HCT116 (cell line): ENCODE data around the gene CD59. TPM values are rescaled to one million over a fixed set of nuclear protein-coding genes. Genes with fewer than 3 reads are reported as not detected.

Experiments used
- ATAC-seq: fragments of 200-7000 bp; cut with Tn5 transposase; 2 replicates; pipeline ENCODE4 v1.9.1; 2020; ENCODE audit warnings: mild to moderate bottlenecking, moderate library complexity
- BruUV-seq: library from RNA; stranded (reverse); fragments of 400-500 nt; replicated peaks from 2 replicates; lab custom pipeline; 2021; lab: Mats Ljungman, UMichigan
- CTCF ChIA-PET: fragments of 300-600 bp; sonication (Branson Sonifier 250); formaldehyde crosslinking; loops from one replicate; lab custom pipeline; 2021; ENCODE audit warnings: antibody characterized with exemption; lab: Charles Lee
- POLR2A ChIA-PET: fragments of 300-600, 350-600 bp; sonication (Branson Sonifier 250); formaldehyde crosslinking; loops from one replicate; lab custom pipeline; 2021; ENCODE audit warnings: antibody characterized with exemption; lab: Charles Lee
- RAD21 ChIA-PET, 2 experiments: fragments of 300-600 bp; sonication (Branson Sonifier 250); formaldehyde crosslinking; loops; one replicate each; lab custom pipeline; 2023; ENCODE audit warnings: low total read pairs in 2 of 2; ENCODE audit not compliant: uncharacterized antibody in 2 of 2, unreplicated experiment in 2 of 2, low non-redundant PET in 1 of 2; lab: Charles Lee
- DNase-seq: peaks from one replicate; pipeline ENCODE4 v3.0.0-alpha.2; 2010; ENCODE audit warnings: low read depth, low spot score
- H2AFZ ChIP-seq: fragments of 200-600 bp; shearing (Covaris generic), sonication (generic); 2 replicates; pipeline ENCODE4 v1.6.1; 2017; ENCODE audit warnings: low read depth, mixed run types, mixed read lengths, antibody characterized with exemption, low read length; ENCODE audit not compliant: poor library complexity, severe bottlenecking
- H3K27ac ChIP-seq: 2 replicates; pipeline ENCODE4 v1.5.1; 2012; ENCODE audit warnings: low read depth, low read length
- H3K27me3 ChIP-seq: fragments of 200-600 bp; sonication (generic); 2 replicates; pipeline ENCODE4 v1.6.1; 2016; ENCODE audit warnings: mixed run types, low read length, mixed read lengths; ENCODE audit not compliant: insufficient read depth
- H3K36me3 ChIP-seq, 2 experiments: fragments of 200-500 bp in 1 of 2; fragments of 200-600 bp in 1 of 2; sonication (Bioruptor generic) in 1 of 2; sonication (generic) in 1 of 2; 2 replicates each; pipeline versions ENCODE4 v1.5.1 to v1.6.1; 2014 to 2016; ENCODE audit warnings: low read length in 2 of 2, inconsistent platforms in 1 of 2, mixed read lengths in 1 of 2, mixed run types in 1 of 2; ENCODE audit not compliant: insufficient read depth in 2 of 2, control insufficient read depth in 1 of 2
- H3K4me1 ChIP-seq, 2 experiments: fragments of 200-600 bp in 1 of 2; sonication (generic) in 1 of 2; 2 replicates each; pipeline versions ENCODE4 v1.5.1 to v1.6.1; 2012 to 2017; ENCODE audit warnings: low read length in 2 of 2, inconsistent platforms in 1 of 2, mild to moderate bottlenecking in 1 of 2, mixed read lengths in 1 of 2, mixed run types in 1 of 2, moderate library complexity in 1 of 2; ENCODE audit not compliant: insufficient read depth in 2 of 2, control insufficient read depth in 1 of 2
- H3K4me2 ChIP-seq: fragments of 200-600 bp; sonication (generic); 2 replicates; pipeline ENCODE4 v1.6.1; 2017; ENCODE audit warnings: mixed run types, low read length, mixed read lengths
- H3K4me3 ChIP-seq, 2 experiments: fragments of 200-600 bp in 1 of 2; sonication (generic) in 1 of 2; replicated peaks in 1 of 2; 2 replicates each; pipeline ENCODE4 v1.5.1; 2011 to 2016; ENCODE audit warnings: low read length in 2 of 2, control low read depth in 1 of 2, low read depth in 1 of 2, mild to moderate bottlenecking in 1 of 2, mixed read lengths in 1 of 2, mixed run types in 1 of 2
- H3K79me2 ChIP-seq: fragments of 200-600 bp; sonication (generic); 2 replicates; pipeline ENCODE4 v1.6.1; 2017; ENCODE audit warnings: mild to moderate bottlenecking, mixed run types, low read length, moderate library complexity, mixed read lengths; ENCODE audit not compliant: insufficient read depth
- H3K9ac ChIP-seq: fragments of 200-600 bp; sonication (generic); 2 replicates; pipeline ENCODE4 v1.6.1; 2016; ENCODE audit warnings: low read length, mixed read lengths
- H3K9me2 ChIP-seq: fragments of 200-600 bp; sonication (generic), shearing (Covaris generic); 2 replicates; pipeline ENCODE4 v1.6.1; 2017; ENCODE audit warnings: mixed run types, mild to moderate bottlenecking, moderate library complexity; ENCODE audit not compliant: insufficient read depth
- H3K9me3 ChIP-seq, 2 experiments: fragments of 200-500 bp in 1 of 2; fragments of 200-600 bp in 1 of 2; sonication (Bioruptor generic) in 1 of 2; sonication (generic) in 1 of 2; 2 replicates each; pipeline ENCODE4 v1.6.1; 2014 to 2017; ENCODE audit warnings: low read length in 2 of 2, mixed read lengths in 2 of 2, inconsistent platforms in 1 of 2, low read depth in 1 of 2, mild to moderate bottlenecking in 1 of 2, mixed run types in 1 of 2, moderate library complexity in 1 of 2; ENCODE audit not compliant: control insufficient read depth in 1 of 2, insufficient read depth in 1 of 2
- H4K20me1 ChIP-seq: fragments of 200-600 bp; sonication (generic), shearing (Covaris generic); 2 replicates; pipeline ENCODE4 v1.6.1; 2017; ENCODE audit warnings: mixed run types, mild to moderate bottlenecking, moderate library complexity; ENCODE audit not compliant: insufficient read depth
- CBX3 ChIP-seq: IDR thresholded peaks from 2 replicates; pipeline ENCODE4 v1.6.1; 2012; ENCODE audit warnings: low read depth
- EGR1 ChIP-seq: IDR thresholded peaks from 2 replicates; pipeline ENCODE4 v1.6.1; 2012; ENCODE audit warnings: low read depth
- ELF1 ChIP-seq: IDR thresholded peaks from 2 replicates; pipeline ENCODE4 v1.6.1; 2012; ENCODE audit warnings: low read depth, borderline replicate concordance
- EZH2 ChIP-seq: fragments of 200-600 bp; sonication (generic); IDR thresholded peaks from 2 replicates; pipeline ENCODE4 v1.6.1; 2017; ENCODE audit warnings: antibody characterized with exemption, mixed run types
- FOSL1 ChIP-seq: IDR thresholded peaks from 2 replicates; pipeline ENCODE4 v1.6.1; 2012; ENCODE audit warnings: low read depth
- JUND ChIP-seq: IDR thresholded peaks from 2 replicates; pipeline ENCODE4 v1.6.1; 2012
- POLR2A ChIP-seq: IDR thresholded peaks from 2 replicates; pipeline ENCODE4 v1.7.0; 2011; ENCODE audit warnings: borderline replicate concordance; ENCODE audit not compliant: insufficient read depth, insufficient read length; ENCODE audit errors: extremely low read depth
- POLR2AphosphoS5 ChIP-seq: IDR thresholded peaks from 2 replicates; pipeline ENCODE4 v1.6.1; 2011; ENCODE audit warnings: mild to moderate bottlenecking, low read depth, low read length, moderate library complexity
- SIN3A ChIP-seq: IDR thresholded peaks from 2 replicates; pipeline ENCODE4 v1.6.1; 2012; ENCODE audit warnings: low read depth
- SP1 ChIP-seq: IDR thresholded peaks from 2 replicates; pipeline ENCODE4 v1.6.1; 2012; ENCODE audit warnings: low read depth
- SRF ChIP-seq: IDR thresholded peaks from 2 replicates; pipeline ENCODE4 v1.6.1; 2012; ENCODE audit warnings: low read depth
- TCF7L2 ChIP-seq: IDR thresholded peaks from 2 replicates; pipeline ENCODE4 v1.7.0; 2011; ENCODE audit warnings: borderline replicate concordance, inconsistent platforms; ENCODE audit not compliant: insufficient read depth, insufficient read length; ENCODE audit errors: extremely low read depth
- YY1 ChIP-seq: IDR thresholded peaks from 2 replicates; pipeline ENCODE4 v1.6.1; 2011; ENCODE audit warnings: low read length, low read depth, moderate library complexity, mild to moderate bottlenecking; ENCODE audit not compliant: insufficient replicate concordance; ENCODE audit errors: extremely low read depth
- ZBTB33 ChIP-seq: IDR thresholded peaks from 2 replicates; pipeline ENCODE4 v1.6.1; 2011; ENCODE audit warnings: mild to moderate bottlenecking, low read length, moderate library complexity; ENCODE audit not compliant: insufficient replicate concordance; ENCODE audit errors: extremely low read depth
- intact Hi-C: fragments of 100-400 bp; cut with micrococcal nuclease; formaldehyde crosslinking; loops from 2 replicates; pipeline ENCODE4 v1.10.0; 2022
- total RNA-seq: library from RNA; stranded (reverse); gene quantifications from one replicate; pipeline ENCODE4 v1.2.1, GENCODE V29; 2021; ENCODE audit not compliant: unreplicated experiment

The CD59 gene
- total RNA-seq, 1 experiment from 2014 or later = 122 TPM

- no peak overlapping the region for H3K27ac ChIP-seq
Observed at GRCh38 chr11:33766085-33766484, 29.9 kb upstream of the CD59 start.

More at GRCh38 chr11:33766085-33766484, 29.9 kb upstream of the CD59 start:
- H3K9me2 ChIP-seq = no peaks in the 10 kb centered on the region
- no peak overlapping the region for H2AFZ ChIP-seq
- H3K4me1 ChIP-seq = peaks cover 0 to 7% of the 10 kb centered on the region in 2 experiments; a peak in 1 of 4 replicates
- TF ChIP-seq CBX3 = no peak
- TF ChIP-seq ELF1 = no peak
- no peak for TF ChIP-seq FOSL1
- no peak for TF ChIP-seq SIN3A
- TF ChIP-seq JUND = no peak
- TF ChIP-seq EZH2 = no peak
- no peak for TF ChIP-seq POLR2AphosphoS5
- TF ChIP-seq SRF = no peak
- TF ChIP-seq YY1 = no peak
- TF ChIP-seq POLR2A = no peak
- no peak for TF ChIP-seq SP1
- no peak for TF ChIP-seq TCF7L2
- no peak for TF ChIP-seq ZBTB33
- TF ChIP-seq EGR1 = no peak
- H4K20me1 ChIP-seq = no peaks in the 10 kb centered on the region
- peaks cover 19 to 34% of the 10 kb centered on the region in 2 experiments for H3K36me3 ChIP-seq
- intact Hi-C loops = no loop called here
- no peak overlapping the region for H3K9ac ChIP-seq
- BruUV-seq = no TSS peak
- H3K4me2 ChIP-seq = no peak overlapping the region
- H3K4me3 ChIP-seq = no peak overlapping the region
- ChIA-PET POLR2A (no interaction called here), CTCF (no interaction called here), RAD21 (no interaction called here)
- no peak for DNase-seq
- no peaks in the 10 kb centered on the region; the same call in 1 of the 2 replicates for H3K79me2 ChIP-seq
- H3K27me3 ChIP-seq = no peaks in the 10 kb centered on the region
- H3K9me3 ChIP-seq = no peaks in the 10 kb centered on the region
- no peak for ATAC-seq
